Measurements from ENCODE around the gene PAK4.

Gene PAK4

GRCh38 chr19:39178296-39179006, 52.9 kb downstream of the PAK4 start:
- in situ Hi-C loops (cut with MboI; ENCODE audit: low pct_unique_long_range_greater_than_20kb, low sequenced_read_pairs, unreplicated experiment): no loop called here
- no peak for TF ChIP-seq CTCF (IDR thresholded peaks at IDR 0.05; ENCODE audit: extremely low read depth, insufficient read depth, missing control alignments)
- DNase-seq (ENCODE audit: low spot score): no peak

GRCh38 chr19:39179754-39180153, 54.2 kb downstream of the PAK4 start:
- in situ Hi-C loops (cut with MboI; ENCODE audit: low pct_unique_long_range_greater_than_20kb, low sequenced_read_pairs, unreplicated experiment): no loop called here
- DNase-seq (ENCODE audit: low spot score): no peak
- no peak for TF ChIP-seq CTCF (IDR thresholded peaks at IDR 0.05; ENCODE audit: extremely low read depth, insufficient read depth, missing control alignments)

DNA sequence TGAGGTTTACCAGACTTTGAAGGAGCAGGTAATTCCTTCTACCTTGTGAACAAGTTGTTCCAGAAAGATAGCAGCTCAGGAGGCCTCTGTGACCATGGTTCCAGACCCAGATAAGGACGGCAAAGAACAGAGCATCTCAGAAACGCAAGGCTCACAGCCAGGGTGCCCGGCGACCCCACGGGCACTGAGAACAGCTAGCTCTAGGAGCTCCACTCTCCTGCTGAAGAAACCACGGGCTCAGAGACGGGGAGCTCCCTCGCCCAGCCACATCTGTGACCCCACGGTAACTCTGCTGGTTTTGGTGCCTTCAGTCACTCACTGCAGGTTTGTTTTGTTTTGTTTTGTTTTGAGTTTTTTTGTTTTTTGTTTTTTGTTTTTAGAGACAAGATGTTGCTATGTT, 55.2 kb downstream of the PAK4 start:
- in situ Hi-C loops (cut with MboI; ENCODE audit: low pct_unique_long_range_greater_than_20kb, low sequenced_read_pairs, unreplicated experiment): no loop called here
- no peak for DNase-seq (ENCODE audit: low spot score)
- no peak for TF ChIP-seq CTCF (IDR thresholded peaks at IDR 0.05; ENCODE audit: extremely low read depth, insufficient read depth, missing control alignments)

- no peak for TF ChIP-seq CTCF (IDR thresholded peaks at IDR 0.05; ENCODE audit: extremely low read depth, insufficient read depth, missing control alignments)
- in situ Hi-C loops (cut with MboI; ENCODE audit: low pct_unique_long_range_greater_than_20kb, low sequenced_read_pairs, unreplicated experiment): no loop called here
- no peak for DNase-seq (ENCODE audit: low spot score)
Observed at GRCh38 chr19:39181500-39182173, 56.1 kb downstream of the PAK4 start.

GRCh38 chr19:39182174-39182505, 56.6 kb downstream of the PAK4 start:
- no peak for TF ChIP-seq CTCF (IDR thresholded peaks at IDR 0.05; ENCODE audit: extremely low read depth, insufficient read depth, missing control alignments)
- in situ Hi-C loops (cut with MboI; ENCODE audit: low pct_unique_long_range_greater_than_20kb, low sequenced_read_pairs, unreplicated experiment): no loop called here
- DNase-seq (ENCODE audit: low spot score): no peak

GRCh38 chr19:39183104-39183503, 57.5 kb downstream of the PAK4 start:
- no peak for TF ChIP-seq CTCF (IDR thresholded peaks at IDR 0.05; ENCODE audit: extremely low read depth, insufficient read depth, missing control alignments)
- no peak for DNase-seq (ENCODE audit: low spot score)
- in situ Hi-C loops (cut with MboI; ENCODE audit: low pct_unique_long_range_greater_than_20kb, low sequenced_read_pairs, unreplicated experiment): no loop called here

Measured in GM13977 (cell line).